K562 (cell line): ENCODE data around the gene IDUA. TPM values are rescaled to one million over a fixed set of nuclear protein-coding genes. Genes with fewer than 3 reads are reported as not detected.
A peak's percentile ranks its signal among the peaks of the same experiment; 100 is the strongest.

Experiments
- GABPB2 ChIP-seq: fragments of 250-450 bp; sonication (Bioruptor Pico); conservative IDR thresholded peaks from 2 replicates; pipeline ENCODE4 v1.5.1; 2021; ENCODE audit warnings: mild to moderate bottlenecking
- GTF2F1 ChIP-seq: IDR thresholded peaks from 2 replicates; pipeline ENCODE4 v1.6.1; 2011; ENCODE audit warnings: low read depth, low read length, improper control_type of control experiment
- SMAD3 ChIP-seq: fragments of 450-650 bp; formaldehyde crosslinking; conservative IDR thresholded peaks from 2 replicates; pipeline ENCODE4 v1.4.0; 2020; ENCODE audit warnings: mild to moderate bottlenecking
- STAT5B ChIP-seq: fragments of 250-450 bp; sonication (Bioruptor Pico); IDR thresholded peaks from 2 replicates; pipeline ENCODE4 v1.8.0; 2021; ENCODE audit warnings: mild to moderate bottlenecking, inconsistent platforms
- TAF1 ChIP-seq: IDR thresholded peaks from 2 replicates; pipeline ENCODE4 v1.6.1; 2011; ENCODE audit warnings: mild to moderate bottlenecking, low read length, moderate library complexity; ENCODE audit not compliant: insufficient read depth, control insufficient read depth, severe bottlenecking; ENCODE audit errors: extremely low read depth
- YBX1 ChIP-seq: fragments of 450-650 bp; IDR thresholded peaks from 2 replicates; pipeline ENCODE4 v1.7.1; 2016; ENCODE audit warnings: mild to moderate bottlenecking
- ZC3H8 ChIP-seq: fragments of 450-650 bp; IDR thresholded peaks from 2 replicates; pipeline ENCODE4 v1.6.1; 2017
- ZMIZ1 ChIP-seq, 2 experiments: fragments of 150-350 bp in 1 of 2; IDR thresholded peaks; 2 replicates each; pipeline ENCODE4 v1.6.1; 2012 to 2016; ENCODE audit warnings: low read depth in 2 of 2, low read length in 2 of 2, mild to moderate bottlenecking in 1 of 2, moderate library complexity in 1 of 2
- ZNF212 ChIP-seq: fragments of 450-650 bp; formaldehyde crosslinking; IDR thresholded peaks from 2 replicates; pipeline ENCODE4 v1.4.0; 2020; ENCODE audit warnings: mild to moderate bottlenecking
- ZNF436 ChIP-seq: fragments of 250-450, 450-650 bp; sonication (Bioruptor Pico); formaldehyde crosslinking; IDR thresholded peaks from 2 replicates; pipeline ENCODE4 v1.7.0; 2020; ENCODE audit warnings: mild to moderate bottlenecking
- ZNF586 ChIP-seq: fragments of 450-650 bp; formaldehyde crosslinking; conservative IDR thresholded peaks from 2 replicates; pipeline ENCODE4 v1.4.0; 2020; ENCODE audit warnings: mild to moderate bottlenecking, moderate library complexity
- polyA plus RNA-seq, 8 experiments: library from polyadenylated mRNA; depleted of rRNA in 4 of 8; stranded (reverse) in 5 of 8; unstranded in 3 of 8; fragments of >200 nt; fragmentation: Nextera tagmentation in 2 of 8; fragmentation: Illumina TruSeq in 1 of 8; extraction: Ambion mirVana in 2 of 8; extraction: Trizol in 1 of 8; gene quantifications; 2 replicates each; pipeline versions ENCODE4 v1.2.1 to v1.2.3, GENCODE V29; 2011 to 2014; ENCODE audit warnings: inconsistent platforms in 1 of 8, missing spikeins in 1 of 8
- total RNA-seq, 7 experiments: library from RNA; depleted of rRNA in 6 of 7; stranded (reverse); fragments of >200 nt in 6 of 7; fragmentation: Illumina TruSeq in 2 of 7; extraction: Trizol in 2 of 7; gene quantifications; 2 replicates each; pipeline versions ENCODE4 v1.2.1 to v1.2.3, GENCODE V29; 2011 to 2021; ENCODE audit warnings: low replicate concordance in 1 of 7
- TF ChIP-seq, protein P1 (sequence below), 2 experiments: fragments of 450-650 bp; IDR thresholded peaks; 2 replicates each; pipeline ENCODE4 v1.6.1; 2016; ENCODE audit warnings: mild to moderate bottlenecking in 2 of 2, borderline replicate concordance in 1 of 2, low read depth in 1 of 2, moderate library complexity in 1 of 2
- TF ChIP-seq, protein P2 (sequence below): fragments of 450-650 bp; IDR thresholded peaks from 2 replicates; pipeline ENCODE4 v1.7.0; 2016; ENCODE audit warnings: borderline replicate concordance

The IDUA gene
- total and polyA plus RNA-seq, 9 of the 15 experiments (the other 6 are each of a cell fraction or from before 2014, with no cell fraction given), result 0.04 to 16.1 (median 1.2) TPM

- TF ChIP-seq, protein P1, sequence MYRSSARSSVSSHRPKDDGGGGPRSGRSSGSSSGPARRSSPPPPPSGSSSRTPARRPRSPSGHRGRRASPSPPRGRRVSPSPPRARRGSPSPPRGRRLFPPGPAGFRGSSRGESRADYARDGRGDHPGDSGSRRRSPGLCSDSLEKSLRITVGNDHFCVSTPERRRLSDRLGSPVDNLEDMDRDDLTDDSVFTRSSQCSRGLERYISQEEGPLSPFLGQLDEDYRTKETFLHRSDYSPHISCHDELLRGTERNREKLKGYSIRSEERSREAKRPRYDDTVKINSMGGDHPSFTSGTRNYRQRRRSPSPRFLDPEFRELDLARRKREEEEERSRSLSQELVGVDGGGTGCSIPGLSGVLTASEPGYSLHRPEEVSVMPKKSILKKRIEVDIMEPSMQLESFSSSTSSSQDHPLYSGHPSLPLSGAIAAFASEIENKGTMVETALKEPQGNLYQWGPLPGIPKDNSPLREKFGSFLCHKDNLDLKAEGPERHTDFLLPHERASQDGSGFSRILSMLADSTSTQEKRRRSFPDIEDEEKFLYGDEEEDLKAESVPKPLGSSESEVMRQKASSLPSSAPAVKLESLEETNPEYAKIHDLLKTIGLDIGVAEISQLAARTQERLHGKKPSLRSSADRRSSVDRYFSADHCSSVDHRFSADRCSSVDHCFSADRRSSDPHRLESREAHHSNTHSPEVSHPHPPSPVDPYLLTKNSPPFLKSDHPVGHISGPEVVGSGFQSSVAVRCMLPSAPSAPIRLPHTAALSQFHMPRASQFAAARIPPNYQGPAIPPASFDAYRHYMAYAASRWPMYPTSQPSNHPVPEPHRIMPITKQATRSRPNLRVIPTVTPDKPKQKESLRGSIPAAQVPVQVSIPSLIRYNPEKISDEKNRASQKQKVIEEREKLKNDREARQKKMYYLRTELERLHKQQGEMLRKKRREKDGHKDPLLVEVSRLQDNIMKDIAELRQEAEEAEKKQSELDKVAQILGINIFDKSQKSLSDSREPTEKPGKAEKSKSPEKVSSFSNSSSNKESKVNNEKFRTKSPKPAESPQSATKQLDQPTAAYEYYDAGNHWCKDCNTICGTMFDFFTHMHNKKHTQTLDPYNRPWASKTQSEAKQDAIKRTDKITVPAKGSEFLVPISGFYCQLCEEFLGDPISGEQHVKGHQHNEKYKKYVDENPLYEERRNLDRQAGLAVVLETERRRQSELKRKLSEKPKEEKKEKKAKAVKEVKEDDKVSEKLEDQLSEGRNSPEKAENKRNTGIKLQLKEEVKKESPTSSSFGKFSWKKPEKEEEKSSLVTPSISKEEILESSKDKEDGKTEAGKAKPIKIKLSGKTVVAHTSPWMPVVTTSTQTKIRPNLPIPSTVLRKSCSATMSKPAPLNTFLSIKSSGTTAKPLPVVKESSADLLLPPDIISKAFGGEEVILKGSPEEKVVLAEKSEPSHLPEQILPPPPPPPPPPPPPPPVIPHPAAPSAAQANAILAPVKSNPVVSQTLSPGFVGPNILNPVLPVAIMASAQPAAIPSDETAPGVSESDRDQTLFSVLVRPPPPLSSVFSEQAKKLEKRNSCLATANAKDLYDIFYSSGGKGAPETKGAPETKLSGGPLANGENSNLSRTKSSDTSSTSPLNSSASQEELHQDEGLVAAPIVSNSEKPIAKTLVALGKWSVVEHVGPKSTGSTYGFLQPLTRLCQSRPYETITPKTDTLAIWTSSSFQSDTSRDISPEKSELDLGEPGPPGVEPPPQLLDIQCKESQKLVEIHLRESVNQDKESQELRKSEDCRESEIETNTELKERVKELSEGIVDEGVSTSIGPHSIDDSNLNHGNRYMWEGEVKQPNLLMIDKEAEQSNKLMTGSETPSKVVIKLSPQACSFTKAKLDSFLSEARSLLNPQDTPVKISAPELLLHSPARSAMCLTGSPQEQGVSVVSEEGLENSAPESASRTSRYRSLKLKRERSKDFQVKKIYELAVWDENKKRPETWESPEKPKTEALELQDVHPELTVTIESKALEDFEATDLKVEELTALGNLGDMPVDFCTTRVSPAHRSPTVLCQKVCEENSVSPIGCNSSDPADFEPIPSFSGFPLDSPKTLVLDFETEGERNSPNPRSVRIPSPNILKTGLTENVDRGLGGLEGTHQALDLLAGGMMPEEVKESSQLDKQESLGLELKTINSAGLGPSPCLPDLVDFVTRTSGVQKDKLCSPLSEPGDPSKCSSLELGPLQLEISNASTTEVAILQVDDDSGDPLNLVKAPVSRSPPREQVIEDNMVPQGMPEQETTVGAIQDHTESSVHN (IDR thresholded peaks at IDR 0.05; ENCODE audit: borderline replicate concordance in 1 of 2, low read depth in 1 of 2), result no peak
- TF ChIP-seq STAT5B (CRISPR knock-in tag) (no peak), ZNF586 (no peak), ZNF436 (no peak), ZNF212 (CRISPR knock-in tag) (no peak), YBX1 (no peak), TAF1 (peak; percentile 34), GTF2F1 (no peak), GABPB2 (CRISPR knock-in tag) (no peak), SMAD3 (CRISPR knock-in tag) (no peak), ZMIZ1 (IDR thresholded peaks at IDR 0.05; ENCODE audit: low read depth in 2 of 2, low read length in 2 of 2) (no peak), ZC3H8 (no peak)
- TF ChIP-seq, protein P2, sequence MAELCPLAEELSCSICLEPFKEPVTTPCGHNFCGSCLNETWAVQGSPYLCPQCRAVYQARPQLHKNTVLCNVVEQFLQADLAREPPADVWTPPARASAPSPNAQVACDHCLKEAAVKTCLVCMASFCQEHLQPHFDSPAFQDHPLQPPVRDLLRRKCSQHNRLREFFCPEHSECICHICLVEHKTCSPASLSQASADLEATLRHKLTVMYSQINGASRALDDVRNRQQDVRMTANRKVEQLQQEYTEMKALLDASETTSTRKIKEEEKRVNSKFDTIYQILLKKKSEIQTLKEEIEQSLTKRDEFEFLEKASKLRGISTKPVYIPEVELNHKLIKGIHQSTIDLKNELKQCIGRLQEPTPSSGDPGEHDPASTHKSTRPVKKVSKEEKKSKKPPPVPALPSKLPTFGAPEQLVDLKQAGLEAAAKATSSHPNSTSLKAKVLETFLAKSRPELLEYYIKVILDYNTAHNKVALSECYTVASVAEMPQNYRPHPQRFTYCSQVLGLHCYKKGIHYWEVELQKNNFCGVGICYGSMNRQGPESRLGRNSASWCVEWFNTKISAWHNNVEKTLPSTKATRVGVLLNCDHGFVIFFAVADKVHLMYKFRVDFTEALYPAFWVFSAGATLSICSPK, result no peak
Observed at GRCh38 chr4:993111-994029, 6.5 kb downstream of the IDUA start, which contains the start of gene SLC26A1 (continued).
